ENCODE measurements around the gene RPL21. TPM values are rescaled to one million over a fixed set of nuclear protein-coding genes. Genes with fewer than 3 reads are reported as not detected.

The RPL21 gene
- total RNA-seq, 1 donor from 2014 or later: 478 TPM

- Mint-ChIP-seq H3K4me1 (ENCODE audit: low read depth, unreplicated experiment) (no peaks in the 10 kb centered on the region), H3K27me3 (ENCODE audit: unreplicated experiment) (no peaks in the 10 kb centered on the region), H3K36me3 (ENCODE audit: unreplicated experiment) (no peaks in the 10 kb centered on the region), H3K27ac (ENCODE audit: unreplicated experiment) (no peak overlapping the region), H3K9me3 (ENCODE audit: unreplicated experiment) (no peaks in the 10 kb centered on the region), H3K4me3 (ENCODE audit: unreplicated experiment) (no peak overlapping the region)
- no peak for DNase-seq
- TF ChIP-seq CTCF (IDR thresholded peaks at IDR 0.05; ENCODE audit: partially characterized antibody, unreplicated experiment): no peak
Measured at GRCh38 chr13:27293076-27293691, 41.8 kb downstream of the RPL21 start.

GRCh38 chr13:27293873-27294515 lies 42.6 kb downstream of the RPL21 start:
- Mint-ChIP-seq H3K9me3 (ENCODE audit: unreplicated experiment) (no peaks in the 10 kb centered on the region), H3K27ac (ENCODE audit: unreplicated experiment) (no peak overlapping the region), H3K27me3 (ENCODE audit: unreplicated experiment) (no peaks in the 10 kb centered on the region), H3K4me1 (ENCODE audit: low read depth, unreplicated experiment) (no peaks in the 10 kb centered on the region), H3K36me3 (ENCODE audit: unreplicated experiment) (no peaks in the 10 kb centered on the region), H3K4me3 (ENCODE audit: unreplicated experiment) (no peak overlapping the region)
- no peak for TF ChIP-seq CTCF (IDR thresholded peaks at IDR 0.05; ENCODE audit: partially characterized antibody, unreplicated experiment)
- no peak for DNase-seq

- Mint-ChIP-seq H3K9me3 (ENCODE audit: unreplicated experiment) (no peaks in the 10 kb centered on the region), H3K4me3 (ENCODE audit: unreplicated experiment) (no peak overlapping the region), H3K27ac (ENCODE audit: unreplicated experiment) (no peak overlapping the region), H3K36me3 (ENCODE audit: unreplicated experiment) (no peaks in the 10 kb centered on the region), H3K4me1 (ENCODE audit: low read depth, unreplicated experiment) (no peaks in the 10 kb centered on the region), H3K27me3 (ENCODE audit: unreplicated experiment) (no peaks in the 10 kb centered on the region)
- no peak for DNase-seq
- TF ChIP-seq CTCF (IDR thresholded peaks at IDR 0.05; ENCODE audit: partially characterized antibody, unreplicated experiment): no peak
Measured at GRCh38 chr13:27295096-27295495, 43.7 kb downstream of the RPL21 start.

GRCh38 chr13:27295660-27296059 lies 44.3 kb downstream of the RPL21 start:
- no peak for DNase-seq
- no peaks in the 10 kb centered on the region for H3K4me1 Mint-ChIP-seq (ENCODE audit: low read depth, unreplicated experiment)

More at GRCh38 chr13:27295660-27296059, 44.3 kb downstream of the RPL21 start:
- Mint-ChIP-seq H3K36me3 (ENCODE audit: unreplicated experiment) (no peaks in the 10 kb centered on the region), H3K27me3 (ENCODE audit: unreplicated experiment) (no peaks in the 10 kb centered on the region), H3K27ac (ENCODE audit: unreplicated experiment) (no peak overlapping the region), H3K9me3 (ENCODE audit: unreplicated experiment) (no peaks in the 10 kb centered on the region), H3K4me3 (ENCODE audit: unreplicated experiment) (no peak overlapping the region)
- no peak for TF ChIP-seq CTCF (IDR thresholded peaks at IDR 0.05; ENCODE audit: partially characterized antibody, unreplicated experiment)
